Keratinocyte (primary cell): ENCODE measurements around the gene MINDY4. TPM values are rescaled to one million over a fixed set of nuclear protein-coding genes. Genes with fewer than 3 reads are reported as not detected.

Experiments
- DNase-seq: peaks from one replicate; pipeline ENCODE4 v3.0.0-alpha.2; 2011; ENCODE audit warnings: low read depth, missing footprints, low spot score
- FAIRE-seq: peaks from 2 replicates; lab custom pipeline; 2011; peaks lifted over from hg19 to GRCh38; lab: Jason Lieb, UNC
- H2AFZ ChIP-seq: 2 replicates; pipeline ENCODE4 v1.6.0; 2012; ENCODE audit warnings: low read length, control low read depth, inconsistent platforms; ENCODE audit not compliant: control insufficient read depth
- H3K27ac ChIP-seq: 2 replicates; pipeline ENCODE4 v1.5.1; 2011; ENCODE audit warnings: low read length; ENCODE audit not compliant: control insufficient read depth, insufficient read depth
- H3K27me3 ChIP-seq: 3 replicates; pipeline ENCODE4 v1.6.0; 2011; ENCODE audit warnings: low read length; ENCODE audit not compliant: control insufficient read depth, insufficient read depth; ENCODE audit errors: extremely low read depth
- H3K36me3 ChIP-seq, 2 experiments: 2 replicates in 1 of 2; 3 replicates in 1 of 2; pipeline ENCODE4 v1.5.1; 2011; ENCODE audit warnings: low read length in 2 of 2, mild to moderate bottlenecking in 1 of 2; ENCODE audit not compliant: control insufficient read depth in 2 of 2, insufficient read depth in 2 of 2; ENCODE audit errors: extremely low read depth in 1 of 2
- H3K4me1 ChIP-seq: 3 replicates; pipeline ENCODE4 v1.5.1; 2011; ENCODE audit warnings: low read length; ENCODE audit not compliant: control insufficient read depth, insufficient read depth; ENCODE audit errors: extremely low read depth
- H3K4me2 ChIP-seq: 3 replicates; pipeline ENCODE4 v1.6.0; 2011; ENCODE audit warnings: low read depth, low read length; ENCODE audit not compliant: control insufficient read depth, insufficient read depth; ENCODE audit errors: extremely low read depth
- H3K4me3 ChIP-seq, 3 experiments: fragments of 200-600 bp in 1 of 3; sonication (generic) in 1 of 3; 2 replicates in 2 of 3; 3 replicates in 1 of 3; pipeline ENCODE4 v1.5.1; 2011 to 2016; ENCODE audit warnings: low read length in 3 of 3, mild to moderate bottlenecking in 3 of 3, control low read depth in 2 of 3, inconsistent platforms in 1 of 3, low read depth in 1 of 3, mixed read lengths in 1 of 3, mixed run types in 1 of 3, moderate library complexity in 1 of 3; ENCODE audit not compliant: control insufficient read depth in 2 of 3, insufficient read depth in 2 of 3; ENCODE audit errors: extremely low read depth in 1 of 3
- H3K79me2 ChIP-seq: 2 replicates; pipeline ENCODE4 v1.6.0; 2012; ENCODE audit warnings: low read length; ENCODE audit not compliant: control insufficient read depth, insufficient read depth
- H3K9ac ChIP-seq: 3 replicates; pipeline ENCODE4 v1.6.0; 2011; ENCODE audit warnings: low read length; ENCODE audit not compliant: control insufficient read depth, insufficient read depth; ENCODE audit errors: extremely low read depth
- H3K9me1 ChIP-seq: 3 replicates; pipeline ENCODE4 v1.6.0; 2011; ENCODE audit warnings: low read length; ENCODE audit not compliant: control insufficient read depth, insufficient read depth; ENCODE audit errors: extremely low read depth
- H3K9me3 ChIP-seq: 2 replicates; pipeline ENCODE4 v1.5.1; 2012; ENCODE audit warnings: low read depth, low read length; ENCODE audit not compliant: control insufficient read depth
- H4K20me1 ChIP-seq: 3 replicates; pipeline ENCODE4 v1.6.0; 2011; ENCODE audit warnings: low read length; ENCODE audit not compliant: control insufficient read depth, insufficient read depth; ENCODE audit errors: extremely low read depth
- CTCF ChIP-seq, 3 experiments: IDR thresholded peaks in 1 of 3; conservative IDR thresholded peaks in 1 of 3; optimal IDR thresholded peaks in 1 of 3; 2 replicates in 2 of 3; 3 replicates in 1 of 3; pipeline versions ENCODE3 to v1.5.1; 2011; ENCODE audit warnings: low read length in 3 of 3, mild to moderate bottlenecking in 3 of 3, moderate library complexity in 2 of 3, control low read depth in 1 of 3, inconsistent platforms in 1 of 3; ENCODE audit not compliant: insufficient read depth in 2 of 3; ENCODE audit errors: extremely low read depth in 1 of 3
- EZH2 ChIP-seq: IDR thresholded peaks from one replicate; pipeline ENCODE4 v1.6.1; 2012; ENCODE audit warnings: inconsistent platforms, mild to moderate bottlenecking, low read length, moderate library complexity
- dilution Hi-C: fragments of 300-500 bp; cut with MboI; formaldehyde crosslinking; loops from one replicate; pipeline ENCODE4 v1.7.0; 2020; ENCODE audit warnings: low sequenced_read_pairs; ENCODE audit not compliant: extremely low pct_ligation_motif_present
- polyA plus RNA-seq, 5 experiments: library from polyadenylated mRNA; depleted of rRNA in 3 of 5; stranded (reverse) in 3 of 5; stranded (forward) in 1 of 5; unstranded in 1 of 5; fragments of >200 nt; gene quantifications; 1 replicate in 1 of 5; 2 replicates in 3 of 5; 3 replicates in 1 of 5; pipeline versions ENCODE4 v1.2.1 to v1.2.3, GENCODE V29; 2011 to 2012; ENCODE audit warnings: missing spikeins in 2 of 5, low read depth in 1 of 5, low replicate concordance in 1 of 5

MINDY4 gene
- polyA plus RNA-seq, 1 donor (not counting 4 experiments of a cell fraction or from before 2014, with no cell fraction given): 1.5 TPM

- Histone ChIP-seq H3K4me2 (no peak overlapping the region), H3K36me3 (no peaks in the 10 kb centered on the region), H3K4me3 (no peak overlapping the region), H3K9ac (no peak overlapping the region), H2AFZ (no peak overlapping the region), H3K27me3 (no peaks in the 10 kb centered on the region), H3K27ac (no peak overlapping the region), H3K4me1 (peaks cover 16% of the 10 kb centered on the region), H4K20me1 (no peaks in the 10 kb centered on the region), H3K79me2 (no peaks in the 10 kb centered on the region), H3K9me3 (no peaks in the 10 kb centered on the region), H3K9me1 (no peaks in the 10 kb centered on the region)
- dilution Hi-C loops: no loop called here
- DNase-seq (peak; percentile 70), FAIRE-seq (peak; percentile 82)
- no peak for TF ChIP-seq CTCF (optimal IDR thresholded peaks at IDR 0.05 in 1 of 3, IDR thresholded peaks at IDR 0.05 in 1 of 3, conservative IDR thresholded peaks at IDR 0.05 in 1 of 3; ENCODE audit: extremely low read depth in 1 of 3, insufficient read depth in 2 of 3, low read length in 3 of 3)
- TF ChIP-seq EZH2: no peak
Observed at GRCh38 chr7:30846378-30846777, 75.2 kb downstream of the MINDY4 start.

GRCh38 chr7:30848121-30848855, 77.1 kb downstream of the MINDY4 start:
- H3K27ac ChIP-seq: no peak overlapping the region
- no peaks in the 10 kb centered on the region for H3K9me1 ChIP-seq
- H3K4me1 ChIP-seq: peaks cover 16% of the 10 kb centered on the region
- H3K27me3 ChIP-seq: no peaks in the 10 kb centered on the region
- H3K79me2 ChIP-seq: no peaks in the 10 kb centered on the region
- H3K9me3 ChIP-seq: no peaks in the 10 kb centered on the region
- FAIRE-seq: no peak
- no peaks in the 10 kb centered on the region for H3K36me3 ChIP-seq
- H3K9ac ChIP-seq: no peak overlapping the region
- TF ChIP-seq CTCF (optimal IDR thresholded peaks at IDR 0.05 in 1 of 3, IDR thresholded peaks at IDR 0.05 in 1 of 3, conservative IDR thresholded peaks at IDR 0.05 in 1 of 3; ENCODE audit: extremely low read depth in 1 of 3, insufficient read depth in 2 of 3, low read length in 3 of 3) (no peak), EZH2 (no peak)
- no peaks in the 10 kb centered on the region for H4K20me1 ChIP-seq
- H3K4me3 ChIP-seq: no peak overlapping the region
- DNase-seq: no peak
- H2AFZ ChIP-seq: no peak overlapping the region
- no peak overlapping the region for H3K4me2 ChIP-seq
- dilution Hi-C loops: no loop called here
